GM18873 (cell line): Measurements from ENCODE around the gene MLKL.
"Not testable (repeated sequence)": the region's sequence is repeated elsewhere in the genome, so short reads cannot be mapped to it uniquely, and the experiment has no call there.

Experiments
- ATAC-seq: cut with Tn5 transposase; IDR thresholded peaks from one replicate; pipeline ENCODE4 v1.9.1; 2021; ENCODE audit warnings: mild to moderate bottlenecking, moderate library complexity, moderate number of reproducible peaks; ENCODE audit not compliant: unreplicated experiment, low FRiP score

Gene MLKL

GRCh38 chr16:74734361-74735161, 33.9 kb upstream of the MLKL start:
- no peak for ATAC-seq

DNA sequence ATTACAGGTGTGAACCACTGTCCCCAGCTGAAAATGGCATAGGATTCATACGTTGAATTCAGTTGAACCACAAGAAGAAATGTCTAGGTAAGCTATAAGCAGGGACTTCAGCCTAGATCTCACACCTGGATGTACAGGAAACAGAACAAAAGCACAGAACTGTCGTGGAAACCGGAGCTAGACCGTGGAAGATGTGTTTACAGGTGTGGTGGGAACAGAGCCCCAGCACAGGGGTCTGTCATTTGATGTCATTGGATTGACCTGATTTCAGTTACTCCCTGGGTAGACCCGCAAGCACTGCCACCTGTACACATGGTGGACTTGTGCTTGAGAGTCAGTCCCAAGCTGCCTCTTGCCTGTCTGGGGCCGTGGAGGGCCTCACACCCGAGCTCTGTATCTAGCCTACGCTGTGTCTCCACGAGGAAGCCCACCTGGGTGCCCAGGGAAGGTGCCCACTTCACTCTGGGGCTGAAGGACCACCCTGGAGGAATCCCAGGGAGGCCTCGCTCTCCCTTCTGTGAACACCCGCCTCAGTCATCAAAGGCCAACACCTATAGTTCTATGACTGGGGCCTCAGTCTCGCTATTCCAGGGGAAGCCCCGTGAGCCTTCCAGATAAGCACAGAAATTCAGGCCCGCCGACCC, 32.2 kb upstream of the MLKL start:
- ATAC-seq: no peak

GRCh38 chr16:74731853-74732477, 31.3 kb upstream of the MLKL start:
- ATAC-seq: no peak

GRCh38 chr16:74729783-74730683, 29.4 kb upstream of the MLKL start:
- no peak for ATAC-seq

- no peak for ATAC-seq
Observed at GRCh38 chr16:74727903-74728302, 27.2 kb upstream of the MLKL start.

GRCh38 chr16:74726716-74727115, 26.1 kb upstream of the MLKL start:
- no peak for ATAC-seq

DNA sequence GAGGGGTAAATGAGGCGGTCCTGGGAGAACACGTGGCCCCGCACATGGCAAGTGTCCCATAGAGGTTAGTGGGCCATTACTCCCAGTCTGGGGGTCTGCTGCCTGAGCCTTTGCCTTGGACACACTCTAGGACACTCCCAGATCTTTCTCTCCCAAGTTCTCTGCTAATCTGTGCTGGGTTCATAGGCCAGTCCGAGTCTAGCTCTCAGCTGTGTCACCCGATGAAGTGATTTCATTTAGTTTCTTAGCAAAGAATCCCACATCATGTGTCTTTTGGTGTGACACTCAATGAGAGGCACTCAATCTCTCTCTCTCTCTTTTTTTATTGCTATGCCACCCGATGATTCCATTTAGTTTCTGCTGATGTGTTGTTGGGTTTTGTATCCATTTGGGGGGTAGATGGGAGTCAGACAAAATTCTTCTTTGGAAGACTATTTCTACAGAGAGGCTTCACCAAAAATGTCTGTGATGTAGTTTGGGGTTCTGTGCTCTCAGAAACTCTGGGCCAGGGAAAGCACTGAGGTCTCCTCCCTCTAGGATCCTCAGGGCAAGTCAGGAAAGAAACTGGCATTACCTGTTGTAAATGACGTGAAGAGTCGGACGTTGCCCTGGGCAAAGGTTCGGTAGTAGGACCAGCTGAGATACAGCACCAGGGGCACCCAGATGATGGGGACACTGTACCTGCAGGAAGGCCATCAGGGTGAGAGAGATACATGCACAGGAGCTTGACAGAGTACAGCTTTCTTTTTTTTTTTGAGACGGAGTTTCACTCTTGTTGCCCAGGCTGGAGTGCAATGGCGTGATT, 25.2 kb upstream of the MLKL start:
- no peak for ATAC-seq

- ATAC-seq: no peak
Observed at GRCh38 chr16:74724820-74725549, 24.3 kb upstream of the MLKL start.

- no peak for ATAC-seq
Observed at GRCh38 chr16:74723256-74723655, 22.6 kb upstream of the MLKL start.

- not testable (repeated sequence) for ATAC-seq
Observed at GRCh38 chr16:74722156-74722555, 21.5 kb upstream of the MLKL start.

GRCh38 chr16:74721716-74722115, 21.1 kb upstream of the MLKL start:
- ATAC-seq: no peak

- no peak for ATAC-seq
Observed at GRCh38 chr16:74720579-74720978, 19.9 kb upstream of the MLKL start.

- ATAC-seq: no peak
Observed at GRCh38 chr16:74718741-74719610, 18.3 kb upstream of the MLKL start.

GRCh38 chr16:74718140-74718539, 17.5 kb upstream of the MLKL start:
- ATAC-seq: no peak

- no peak for ATAC-seq
Observed at GRCh38 chr16:74717367-74717766, 16.7 kb upstream of the MLKL start.

- no peak for ATAC-seq
Observed at GRCh38 chr16:74716355-74716754, 15.7 kb upstream of the MLKL start.

GRCh38 chr16:74713876-74714275, 13.2 kb upstream of the MLKL start:
- ATAC-seq: no peak

DNA sequence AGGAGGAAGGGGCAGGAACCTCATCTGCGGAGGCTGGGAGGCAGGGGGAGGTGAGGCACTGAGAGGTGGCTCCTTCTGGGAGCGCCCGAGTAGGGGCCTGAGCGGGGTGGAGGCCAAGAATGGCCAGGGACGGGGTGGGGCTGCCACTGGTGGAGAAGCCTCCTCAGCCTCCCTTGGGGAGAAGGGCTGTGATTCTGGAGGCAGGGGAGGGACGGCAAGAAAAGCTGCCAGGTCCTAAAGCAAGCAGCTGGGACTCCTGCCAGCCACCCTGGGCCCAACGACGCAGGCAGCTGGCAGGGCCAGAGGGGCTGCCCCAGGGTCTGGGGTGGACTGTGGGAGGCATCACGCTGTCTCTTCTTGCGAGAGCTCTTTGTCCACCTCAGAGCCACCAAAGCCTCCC, 12.7 kb upstream of the MLKL start:
- no peak for ATAC-seq
